DOHH2 (cell line): ENCODE data around the gene RSRP1.
"Not testable (repeated sequence)": the region's sequence is repeated elsewhere in the genome, so short reads cannot be mapped to it uniquely, and the experiment has no call there.

ENCODE experiments used
- H3F3A ChIP-seq: fragments of 200-600 bp; sonication (generic), shearing (Covaris generic); 2 replicates; pipeline ENCODE4 v1.6.0; 2016; ENCODE audit warnings: antibody characterized with exemption, mild to moderate bottlenecking; ENCODE audit not compliant: control insufficient read depth, insufficient read depth
- H3K27ac ChIP-seq: fragments of 200-600 bp; sonication (generic); 2 replicates; pipeline ENCODE4 v1.5.1; 2014; ENCODE audit warnings: low read depth, mild to moderate bottlenecking, low read length, moderate library complexity
- H3K27me3 ChIP-seq: fragments of 200-600 bp; sonication (generic); 2 replicates; pipeline ENCODE4 v1.6.1; 2014; ENCODE audit warnings: mild to moderate bottlenecking, low read length, mixed read lengths; ENCODE audit not compliant: control insufficient read depth
- H3K36me3 ChIP-seq: fragments of 200-600 bp; sonication (generic); 2 replicates; pipeline ENCODE4 v1.6.1; 2014; ENCODE audit warnings: mild to moderate bottlenecking, low read length, moderate library complexity, mixed read lengths; ENCODE audit not compliant: control insufficient read depth
- H3K4me1 ChIP-seq: fragments of 200-600 bp; sonication (generic); 2 replicates; pipeline ENCODE4 v1.6.1; 2014; ENCODE audit warnings: mild to moderate bottlenecking, low read length, mixed read lengths; ENCODE audit not compliant: control insufficient read depth
- H3K4me2 ChIP-seq: fragments of 200-600 bp; sonication (generic); 2 replicates; pipeline ENCODE4 v1.6.0; 2014; ENCODE audit warnings: mild to moderate bottlenecking, low read length, moderate library complexity
- H3K4me3 ChIP-seq: fragments of 200-600 bp; sonication (generic); 2 replicates; pipeline ENCODE4 v1.5.1; 2014; ENCODE audit warnings: mild to moderate bottlenecking, low read length, mixed read lengths
- H3K79me2 ChIP-seq: fragments of 200-600 bp; sonication (generic); 2 replicates; pipeline ENCODE4 v1.6.1; 2014; ENCODE audit warnings: mild to moderate bottlenecking, low read length, mixed read lengths; ENCODE audit not compliant: control insufficient read depth
- H3K9me2 ChIP-seq: fragments of 200-600 bp; sonication (generic); replicated peaks from 2 replicates; pipeline ENCODE4 v1.6.1; 2014; ENCODE audit warnings: mild to moderate bottlenecking, low read length, mixed read lengths; ENCODE audit not compliant: control insufficient read depth
- H3K9me3 ChIP-seq: fragments of 200-600 bp; sonication (generic); 2 replicates; pipeline ENCODE4 v1.6.1; 2014; ENCODE audit warnings: antibody characterized with exemption, low read length, mixed read lengths; ENCODE audit not compliant: control insufficient read depth, insufficient read depth
- H4K20me1 ChIP-seq: fragments of 200-600 bp; sonication (generic); 2 replicates; pipeline ENCODE4 v1.6.0; 2014; ENCODE audit warnings: low read depth, mild to moderate bottlenecking, antibody characterized with exemption, low read length, moderate library complexity; ENCODE audit not compliant: control insufficient read depth, insufficient read depth
- CTCF ChIP-seq: fragments of 200-600 bp; sonication (generic); IDR thresholded peaks from one replicate; pipeline ENCODE4 v1.5.1; 2014; ENCODE audit warnings: antibody characterized with exemption, mild to moderate bottlenecking, low read depth, low read length; ENCODE audit not compliant: poor library complexity, severe bottlenecking
- EZH2phosphoT487 ChIP-seq: fragments of 200-600 bp; sonication (generic); IDR thresholded peaks from 2 replicates; pipeline ENCODE4 v1.6.1; 2017; ENCODE audit warnings: borderline replicate concordance, mild to moderate bottlenecking, antibody characterized with exemption, low read length, moderate library complexity, mixed read lengths

RSRP1 gene

GRCh38 chr1:25239681-25240541 is 7.3 kb downstream of the RSRP1 start:
- no peak for TF ChIP-seq EZH2phosphoT487
- TF ChIP-seq CTCF = peak; percentile 71
- Histone ChIP-seq H3F3A (peaks cover 65% of the 10 kb centered on the region), H3K27me3 (no peaks in the 10 kb centered on the region), H3K36me3 (peaks cover 46% of the 10 kb centered on the region), H4K20me1 (no peaks in the 10 kb centered on the region), H3K27ac (peak overlapping the region; percentile 83), H3K4me3 (peak overlapping the region; percentile 76), H3K4me2 (peak overlapping the region; percentile 84), H3K9me3 (no peaks in the 10 kb centered on the region), H3K79me2 (peaks cover 30% of the 10 kb centered on the region), H3K4me1 (peaks cover 72% of the 10 kb centered on the region), H3K9me2 (no peaks in the 10 kb centered on the region)

GRCh38 chr1:25238046-25238445 is 9.2 kb downstream of the RSRP1 start:
- Histone ChIP-seq H3K4me2 (no peak overlapping the region), H4K20me1 (no peaks in the 10 kb centered on the region), H3K36me3 (peaks cover 36% of the 10 kb centered on the region), H3K9me2 (no peaks in the 10 kb centered on the region), H3F3A (peaks cover 52% of the 10 kb centered on the region), H3K27me3 (no peaks in the 10 kb centered on the region), H3K79me2 (peaks cover 32% of the 10 kb centered on the region), H3K9me3 (no peaks in the 10 kb centered on the region), H3K4me1 (peaks cover 78% of the 10 kb centered on the region), H3K27ac (peak overlapping the region; percentile 83), H3K4me3 (no peak overlapping the region)
- TF ChIP-seq CTCF = no peak
- TF ChIP-seq EZH2phosphoT487 = no peak

DNA sequence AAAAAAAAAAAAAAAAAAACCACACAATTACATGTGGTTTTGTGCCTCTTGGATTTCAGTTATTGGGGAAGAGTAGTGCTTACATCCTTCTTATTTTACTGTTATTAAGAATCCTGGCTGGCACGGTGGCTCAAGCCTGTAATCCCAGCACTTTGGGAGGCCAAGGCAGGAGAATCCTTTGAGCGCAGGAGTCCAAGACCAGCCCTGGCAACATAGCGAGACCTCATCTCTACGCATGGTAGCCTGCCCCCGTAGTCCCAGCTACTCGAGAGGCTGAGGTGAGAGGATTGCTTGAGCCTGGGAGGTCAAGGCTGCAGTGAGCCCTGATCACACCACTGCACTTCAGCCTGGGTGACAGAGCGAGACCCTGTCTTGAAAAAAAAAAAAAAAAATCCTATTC is 11.0 kb downstream of the RSRP1 start:
- Histone ChIP-seq H3K4me2 (peak overlapping the region; percentile 70), H3K4me3 (peak overlapping the region; percentile 53), H3K27ac (peak overlapping the region; percentile 83), H3K36me3 (peaks cover 32% of the 10 kb centered on the region), H3K79me2 (peaks cover 41% of the 10 kb centered on the region), H3F3A (peaks cover 40% of the 10 kb centered on the region), H3K4me1 (peaks cover 77% of the 10 kb centered on the region)
- H3K9me2 ChIP-seq, H3K9me3 ChIP-seq, H3K27me3 ChIP-seq, H4K20me1 ChIP-seq: not testable (repeated sequence)

GRCh38 chr1:25235411-25235810 is 11.8 kb downstream of the RSRP1 start:
- H3K4me3 ChIP-seq = not testable (repeated sequence)
- Histone ChIP-seq H3K36me3 (peaks cover 32% of the 10 kb centered on the region), H3K4me2 (peak overlapping the region; percentile 70)

More at GRCh38 chr1:25235411-25235810, 11.8 kb downstream of the RSRP1 start:
- Histone ChIP-seq H3K79me2 (peaks cover 47% of the 10 kb centered on the region), H3K4me1 (peaks cover 71% of the 10 kb centered on the region), H3F3A (peaks cover 35% of the 10 kb centered on the region)
- not testable (repeated sequence) for H3K9me2 ChIP-seq, H4K20me1 ChIP-seq, H3K9me3 ChIP-seq, H3K27me3 ChIP-seq, H3K27ac ChIP-seq
